ENCODE data around the gene CCNDBP1. TPM values are rescaled to one million over a fixed set of nuclear protein-coding genes. Genes with fewer than 3 reads are reported as not detected.

Gene CCNDBP1
- polyA plus RNA-seq, 1 of the 3 experiments (the other 2 are of a cell fraction): 63.6 TPM

- Histone ChIP-seq H3K36me3 (replicated peaks in 1 of 2; ENCODE audit: control insufficient read depth in 1 of 2, insufficient read depth in 2 of 2, low read length in 1 of 2) (no peaks in the 10 kb centered on the region), H3K9me2 (no peaks in the 10 kb centered on the region), H4K20me1 (ENCODE audit: insufficient read depth) (no peaks in the 10 kb centered on the region), H3K27me3 (ENCODE audit: insufficient read depth) (peaks cover 5% of the 10 kb centered on the region; the same call in 1 of the 2 replicates), H3F3A (replicated peaks; ENCODE audit: insufficient read depth) (no peaks in the 10 kb centered on the region), H3K4me3 (ENCODE audit: low read depth in 2 of 2, low read length in 1 of 2) (no peak overlapping the region), H3K27ac (ENCODE audit: low read depth in 2 of 2, low read length in 1 of 2) (no peak overlapping the region), H2AFZ (ENCODE audit: low read depth) (no peak overlapping the region), H3K79me2 (ENCODE audit: insufficient read depth) (no peaks in the 10 kb centered on the region), H3K9ac (no peak overlapping the region), H3K9me3 (no peaks in the 10 kb centered on the region), H3K4me1 (ENCODE audit: control insufficient read depth in 1 of 2, insufficient read depth in 2 of 2, low read depth in 1 of 2, low read length in 1 of 2) (peaks cover 0 to 10% of the 10 kb centered on the region in 2 experiments; a peak in 1 of 4 replicates), H3K4me2 (no peak overlapping the region)
- ChIA-PET POLR2A (interaction anchor here (1.0 kb wide), 1 partner anchor 275 kb away, joined by 3 read pairs; no protein-coding TSS in a partner anchor), CTCF (interaction anchor here (1.1 to 3.1 kb wide), 2 partner anchors 10 to 50 kb away, joined by 7 to 12 read pairs; no protein-coding TSS in a partner anchor)
- 59% methylated on average over 6 of the region's 6 CpGs for WGBS (ENCODE audit: low lambda C conversion rate)
- TF ChIP-seq PBX3 (IDR thresholded peaks at IDR 0.05): no peak
- TF ChIP-seq EP300 (IDR thresholded peaks at IDR 0.05; ENCODE audit: borderline replicate concordance in 1 of 2, low read depth in 1 of 2, low read length in 1 of 2): no peak
- TF ChIP-seq EZH2phosphoT487 (IDR thresholded peaks at IDR 0.05; ENCODE audit: borderline replicate concordance, low read depth): no peak
- no peak for DNase-seq
Measured at GRCh38 chr15:43235536-43235935, 50.3 kb downstream of the CCNDBP1 start.

GRCh38 chr15:43237842-43238470, 52.8 kb downstream of the CCNDBP1 start:
- Histone ChIP-seq H2AFZ (ENCODE audit: low read depth) (no peak overlapping the region), H3K27me3 (ENCODE audit: insufficient read depth) (peaks cover 5% of the 10 kb centered on the region; the same call in 1 of the 2 replicates), H3K36me3 (replicated peaks in 1 of 2; ENCODE audit: control insufficient read depth in 1 of 2, insufficient read depth in 2 of 2, low read length in 1 of 2) (no peaks in the 10 kb centered on the region), H3K4me1 (ENCODE audit: control insufficient read depth in 1 of 2, insufficient read depth in 2 of 2, low read depth in 1 of 2, low read length in 1 of 2) (peaks cover 0 to 10% of the 10 kb centered on the region in 2 experiments; a peak in 1 of 4 replicates), H3K9me2 (no peaks in the 10 kb centered on the region), H4K20me1 (ENCODE audit: insufficient read depth) (no peaks in the 10 kb centered on the region), H3K79me2 (ENCODE audit: insufficient read depth) (no peaks in the 10 kb centered on the region), H3K4me3 (ENCODE audit: low read depth in 2 of 2, low read length in 1 of 2) (no peak overlapping the region), H3K4me2 (no peak overlapping the region), H3K9me3 (no peaks in the 10 kb centered on the region), H3K27ac (ENCODE audit: low read depth in 2 of 2, low read length in 1 of 2) (no peak overlapping the region), H3F3A (replicated peaks; ENCODE audit: insufficient read depth) (no peaks in the 10 kb centered on the region), H3K9ac (no peak overlapping the region)
- POLR2A ChIA-PET: no interaction called here
- CTCF ChIA-PET: interaction anchor here (0.7 to 2.1 kb wide), 3 partner anchors 9 to 48 kb away, joined by 3 to 8 read pairs (median 5); no protein-coding TSS in a partner anchor
- TF ChIP-seq RCOR1 (IDR thresholded peaks at IDR 0.05; ENCODE audit: low read length): no peak
- no peak for TF ChIP-seq ZBTB33 (IDR thresholded peaks at IDR 0.05; ENCODE audit: borderline replicate concordance, low read depth)
- TF ChIP-seq IRF3 (IDR thresholded peaks at IDR 0.05; ENCODE audit: low read depth, low read length): no peak
- no peak for TF ChIP-seq FOXM1 (IDR thresholded peaks at IDR 0.05; ENCODE audit: low read depth)
- TF ChIP-seq PBX3 (IDR thresholded peaks at IDR 0.05): no peak
- no peak for TF ChIP-seq FOXJ3 (CRISPR knock-in tag; IDR thresholded peaks at IDR 0.05)
- TF ChIP-seq YY1 (IDR thresholded peaks at IDR 0.05; ENCODE audit: low read depth): no peak
- TF ChIP-seq JUND (IDR thresholded peaks at IDR 0.05): no peak
- TF ChIP-seq NFIC (IDR thresholded peaks at IDR 0.05; ENCODE audit: borderline replicate concordance): no peak
- 30% methylated on average over 6 of the region's 9 CpGs for WGBS (ENCODE audit: low lambda C conversion rate)
- peak; percentile 42 for DNase-seq
